A549 treated with dexamethasone at 1 μM for 4 hours (cell line): ENCODE data around the gene EEF1AKMT3. TPM values are rescaled to one million over a fixed set of nuclear protein-coding genes. Genes with fewer than 3 reads are reported as not detected.

ENCODE experiments used
- total RNA-seq: library from RNA; stranded (reverse); fragments of 200-300 nt; extraction: Qiagen RNA extraction; gene quantifications from 5 replicates; pipeline ENCODE4 v1.2.3, GENCODE V29; 2022

Gene EEF1AKMT3
- total RNA-seq: 4.7 to 6.4 TPM (median 5.5 TPM) in 5 replicates

GRCh38 chr12:57772429-57773322 lies at the start of gene EEF1AKMT3:
Gene EEF1AKMT3 (plus strand): TSS chr12:57772614. CDS start chr12:57772725, 111 bp downstream.

DNA sequence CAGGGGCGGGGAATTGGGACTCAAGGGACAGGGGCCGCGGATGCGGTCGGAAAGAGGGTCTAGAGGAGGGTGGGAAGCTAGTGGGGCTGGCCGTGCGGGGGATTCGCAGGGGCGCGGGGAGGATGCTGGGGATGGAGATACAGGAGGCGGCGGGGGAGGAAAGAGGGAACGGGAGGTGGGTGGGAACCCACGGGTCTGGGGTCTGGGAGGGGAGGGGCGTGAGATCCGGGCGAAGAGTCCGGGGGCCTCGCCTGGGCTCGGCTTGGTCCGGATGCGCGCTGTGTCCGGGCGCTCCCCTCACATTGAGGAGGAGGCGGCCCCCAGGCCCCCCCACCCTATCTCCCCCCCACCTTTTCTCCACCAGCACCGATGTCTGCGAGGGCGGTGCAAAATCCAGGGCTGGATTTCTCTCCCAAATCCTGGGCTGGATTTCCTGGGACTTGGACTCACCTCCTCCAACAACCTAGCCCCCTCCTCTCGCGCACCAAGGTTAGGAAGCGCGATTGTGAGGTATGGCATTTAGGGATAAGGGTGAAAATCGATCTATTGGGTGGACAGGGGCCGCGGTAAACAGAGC lies 33.7 kb upstream of the EEF1AKMT3 start, which contains the start of gene AGAP2:
AGAP2 (minus strand) TSS at position 82 of the 577 bp plus-strand sequence. CDS start 496 bp downstream, outside the sequence.

GRCh38 chr12:57744777-57745484 lies 27.5 kb upstream of the EEF1AKMT3 start, which contains the start of gene TSPAN31:
Gene TSPAN31 (plus strand): TSS chr12:57745039. CDS start chr12:57745155, 116 bp downstream.

DNA sequence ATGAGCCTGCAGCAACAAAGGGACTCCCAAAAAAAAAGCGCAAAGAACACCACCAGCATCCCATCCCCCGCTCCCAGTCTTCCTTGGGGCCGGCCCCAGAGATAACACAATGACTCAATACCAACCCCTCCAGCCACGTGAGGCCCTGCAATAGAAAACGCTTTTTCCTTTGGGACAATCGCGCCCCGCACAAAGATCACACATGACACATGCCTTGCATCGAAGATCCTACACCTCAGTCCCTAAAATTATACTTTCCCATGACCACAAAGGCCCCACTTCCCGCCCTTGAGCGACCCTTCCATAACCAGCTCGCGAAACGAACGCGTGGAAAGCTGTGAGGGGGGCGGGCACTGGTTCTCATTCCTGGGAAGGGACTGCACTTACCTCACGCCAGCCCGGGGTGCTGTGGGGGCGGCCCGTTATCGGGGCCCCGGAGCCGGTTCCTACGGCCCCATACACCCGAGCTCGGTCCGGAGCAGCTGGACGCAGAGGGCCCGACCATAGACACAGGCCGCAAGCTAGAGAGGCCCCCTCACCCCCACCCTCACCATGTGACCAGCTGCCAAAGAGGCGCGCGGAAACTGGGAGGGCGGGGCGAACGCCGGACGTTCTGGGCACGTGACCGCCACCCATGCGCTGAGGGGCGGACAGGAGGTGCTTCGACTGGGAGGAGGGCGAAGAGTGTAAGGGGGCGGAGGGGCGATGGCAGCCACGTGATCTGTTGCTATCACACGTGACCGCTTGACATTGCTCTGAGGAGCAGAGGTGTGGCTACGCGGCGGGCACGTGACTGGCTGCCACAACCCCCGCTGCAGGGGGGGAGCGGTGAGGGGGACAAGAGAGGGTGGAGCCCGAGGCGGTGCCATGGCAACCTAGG lies 20.4 kb upstream of the EEF1AKMT3 start, which contains the start of gene CDK4:
CDK4 (minus strand) TSS at position 523 of the 880 bp plus-strand sequence. CDS start 593 bp downstream, outside the sequence.

DNA sequence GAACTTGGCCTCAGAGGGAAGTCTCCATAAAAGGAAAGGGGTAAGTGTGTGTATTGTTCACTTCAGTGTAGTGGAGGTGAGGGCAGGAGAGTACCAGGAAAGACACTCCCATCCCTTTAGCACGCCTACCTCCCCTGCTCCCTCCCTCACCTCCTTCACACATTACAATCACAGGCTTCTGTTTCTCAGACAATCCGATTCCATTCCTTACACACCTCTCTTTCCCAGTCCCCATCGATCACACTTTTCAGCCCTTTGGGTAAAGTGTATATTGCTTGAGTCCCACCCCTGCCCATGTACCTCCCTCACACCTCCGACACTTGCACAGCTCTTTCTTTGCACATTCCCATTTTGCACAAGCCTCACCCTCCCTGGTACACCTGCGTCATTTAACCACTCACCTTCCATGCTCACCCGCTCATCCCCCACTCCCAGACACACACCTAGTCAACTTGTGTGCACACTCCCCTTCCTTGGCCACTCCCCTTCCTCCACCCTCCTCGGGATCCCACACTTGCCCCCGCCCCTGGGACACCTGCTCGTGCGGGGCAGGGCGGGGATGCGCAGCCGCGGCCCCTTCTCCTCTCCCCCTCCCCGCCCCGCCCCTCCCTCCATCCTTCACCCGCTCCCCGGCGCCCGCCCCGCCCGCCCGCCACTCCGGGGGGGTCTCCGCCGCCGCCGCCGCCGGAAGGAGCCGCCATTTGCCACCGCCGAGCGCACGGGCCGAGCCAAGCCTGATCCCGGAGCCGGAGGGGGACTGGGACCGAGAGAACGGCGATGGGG lies 17.8 kb upstream of the EEF1AKMT3 start, which contains the start of gene MARCHF9:
MARCHF9 (plus strand) TSS at position 693 of the 783 bp plus-strand sequence. CDS start 426 bp downstream, outside the sequence.

DNA sequence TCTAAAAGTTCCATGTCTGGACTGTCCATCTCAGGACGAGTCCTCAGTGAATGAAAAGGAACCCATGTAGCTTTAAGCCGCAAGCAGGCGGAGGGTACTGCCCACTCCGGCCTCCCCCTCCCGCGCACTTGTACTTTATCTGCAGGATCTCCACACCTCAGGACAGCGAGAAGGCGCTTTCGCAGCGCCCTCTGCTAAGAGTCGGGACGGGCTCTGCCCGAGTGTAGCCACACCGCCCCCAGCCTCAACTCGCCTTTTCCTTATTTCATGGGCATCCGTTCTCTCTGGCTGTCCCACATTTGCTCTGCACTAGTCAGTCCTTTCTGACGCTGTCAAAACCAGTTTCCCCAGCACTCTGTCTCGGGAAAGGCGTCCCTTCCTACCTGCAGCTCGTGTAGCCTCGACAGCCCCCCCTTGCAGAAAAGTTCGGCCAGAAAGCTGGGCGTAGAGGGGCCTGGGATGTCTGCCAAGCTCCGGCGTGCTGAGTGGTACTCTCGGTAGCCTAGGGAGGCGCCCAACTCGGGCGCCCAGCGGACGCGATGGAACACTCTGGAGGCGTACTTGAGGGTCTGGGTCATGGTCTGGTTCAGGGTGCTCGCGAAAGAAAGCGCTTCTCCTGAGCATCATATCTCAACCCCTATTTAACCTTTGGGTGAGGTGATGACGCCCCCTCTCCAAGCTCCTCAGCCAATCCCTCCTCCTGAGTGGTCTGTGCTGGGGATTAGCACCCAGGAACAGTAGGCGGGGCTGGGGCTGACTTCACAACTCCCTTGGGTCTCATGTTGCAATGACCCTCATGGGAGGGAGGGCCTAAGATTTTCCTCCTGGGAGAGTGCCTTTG lies 5.7 kb upstream of the EEF1AKMT3 start, which contains the start of gene CYP27B1:
CYP27B1 (minus strand) TSS at position 615 of the 841 bp plus-strand sequence; CDS start at position 578, 37 bp downstream.

GRCh38 chr12:57771873-57772428 lies 463 bp upstream of the EEF1AKMT3 start, which contains the start of gene METTL1:
Gene METTL1 (minus strand): TSS chr12:57772105. CDS start chr12:57772083, 22 bp downstream.

GRCh38 chr12:57782608-57783465 lies 10.4 kb downstream of the EEF1AKMT3 start, which contains the start of gene TSFM:
Gene TSFM (plus strand): TSS chr12:57782787. CDS start chr12:57782802, 15 bp downstream.

Other genes starting within 250 kb of the EEF1AKMT3 start
- gene MBD6, start 249.8 kb upstream of the EEF1AKMT3 start, total RNA-seq: 13.4 to 31.3 TPM (median 28.0 TPM) in 5 replicates
- gene DCTN2, start 225.4 kb upstream of the EEF1AKMT3 start, total RNA-seq: 135 to 153 TPM (median 150 TPM) in 5 replicates
- gene KIF5A, start 222.6 kb upstream of the EEF1AKMT3 start, total RNA-seq: 0.12 to 0.27 TPM (median 0.20 TPM) in 5 replicates
- gene PIP4K2C, start 181.4 kb upstream of the EEF1AKMT3 start, total RNA-seq: 40.6 to 46.9 TPM (median 42.6 TPM) in 5 replicates
- 13.3 to 18.8 TPM (median 15.9 TPM) in 5 replicates for gene DTX3, start 167.8 kb upstream of the EEF1AKMT3 start, total RNA-seq
- gene ARHGEF25, start 161.2 kb upstream of the EEF1AKMT3 start, total RNA-seq: 4.0 to 6.5 TPM (median 5.0 TPM) in 5 replicates
- gene B4GALNT1, start 139.4 kb upstream of the EEF1AKMT3 start, total RNA-seq: 26.3 to 45.0 TPM (median 42.0 TPM) in 5 replicates
- gene OS9, start 78.5 kb upstream of the EEF1AKMT3 start, total RNA-seq: 114 to 122 TPM (median 117 TPM) in 5 replicates
- 0.11 to 0.19 TPM (median 0.14 TPM) in 5 replicates for gene AGAP2, start 33.9 kb upstream of the EEF1AKMT3 start, total RNA-seq
- gene TSPAN31, start 27.6 kb upstream of the EEF1AKMT3 start, total RNA-seq: 16.3 to 18.5 TPM (median 17.8 TPM) in 5 replicates
- gene CDK4, start 20.3 kb upstream of the EEF1AKMT3 start, total RNA-seq: 209 to 255 TPM (median 221 TPM) in 5 replicates
- gene MARCHF9, start 17.5 kb upstream of the EEF1AKMT3 start, total RNA-seq: 4.8 to 8.4 TPM (median 7.3 TPM) in 5 replicates
- 1.2 to 2.9 TPM (median 2.2 TPM) in 5 replicates for gene CYP27B1, start 5.5 kb upstream of the EEF1AKMT3 start, total RNA-seq
- gene METTL1, start 509 bp upstream of the EEF1AKMT3 start, total RNA-seq: 45.8 to 54.8 TPM (median 50.4 TPM) in 5 replicates
- 65.3 to 75.7 TPM (median 69.1 TPM) in 5 replicates for gene TSFM, start 10.2 kb downstream of the EEF1AKMT3 start, total RNA-seq
- gene AVIL, start 46.1 kb downstream of the EEF1AKMT3 start, total RNA-seq: 0.29 to 0.83 TPM (median 0.43 TPM) in 5 replicates
- gene CTDSP2, start 74.1 kb downstream of the EEF1AKMT3 start, total RNA-seq: 38.0 to 53.6 TPM (median 49.0 TPM) in 5 replicates
- 4.6 to 6.1 TPM (median 4.7 TPM) in 5 replicates for gene ATP23, start 169.0 kb downstream of the EEF1AKMT3 start, total RNA-seq